ENCODE results near the gene CHD5.

Gene CHD5

DNA sequence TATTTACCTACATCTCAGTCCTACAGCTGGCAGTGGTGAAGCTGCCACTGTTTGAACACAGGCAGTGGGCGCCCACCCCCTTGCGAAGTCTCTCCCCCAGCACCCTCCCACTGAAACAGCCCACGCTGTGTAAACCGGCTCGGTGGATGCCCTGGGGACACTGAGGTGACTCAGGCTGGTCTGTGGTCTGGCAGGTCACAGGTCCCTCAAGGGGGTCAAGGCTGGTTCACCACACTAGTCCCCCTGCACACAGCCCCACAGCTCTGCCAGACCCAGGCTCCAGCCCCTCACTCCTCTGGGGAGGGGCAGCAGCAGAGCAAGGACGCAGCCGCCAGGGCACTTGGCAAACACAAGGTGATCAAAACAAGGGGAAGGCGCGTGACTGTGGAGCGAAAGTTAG is 7.6 kb downstream of the CHD5 start:
- no peak for DNase-seq

DNA sequence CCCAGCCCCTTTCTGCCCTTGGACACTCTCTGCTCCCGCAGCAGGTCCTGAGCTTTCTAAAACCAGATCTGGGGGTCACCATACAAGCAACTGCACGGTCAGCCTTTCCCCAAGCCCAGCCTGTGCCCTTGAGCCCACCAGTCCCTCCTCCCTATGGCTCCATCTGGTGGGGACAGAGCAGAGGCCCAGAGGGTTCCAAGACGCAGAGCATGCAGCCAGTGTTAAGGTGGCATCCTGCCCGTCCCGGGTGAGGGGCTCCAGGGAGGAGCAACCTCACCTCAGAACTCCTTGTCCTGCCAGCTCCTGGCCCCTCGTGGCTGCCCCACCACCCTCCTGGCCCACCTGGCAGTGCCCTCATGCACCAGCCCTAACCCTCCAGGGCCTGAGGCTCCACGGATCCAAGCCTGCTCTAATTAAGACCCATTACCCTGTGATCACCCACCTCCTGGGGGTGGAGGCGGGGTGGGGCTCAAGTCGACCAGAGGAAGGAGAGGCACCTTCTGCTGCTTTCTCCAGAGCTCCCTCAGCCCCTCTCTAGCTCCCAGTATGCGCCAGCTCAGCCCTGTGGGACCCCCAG is 8.5 kb downstream of the CHD5 start:
- no peak for DNase-seq

DNA sequence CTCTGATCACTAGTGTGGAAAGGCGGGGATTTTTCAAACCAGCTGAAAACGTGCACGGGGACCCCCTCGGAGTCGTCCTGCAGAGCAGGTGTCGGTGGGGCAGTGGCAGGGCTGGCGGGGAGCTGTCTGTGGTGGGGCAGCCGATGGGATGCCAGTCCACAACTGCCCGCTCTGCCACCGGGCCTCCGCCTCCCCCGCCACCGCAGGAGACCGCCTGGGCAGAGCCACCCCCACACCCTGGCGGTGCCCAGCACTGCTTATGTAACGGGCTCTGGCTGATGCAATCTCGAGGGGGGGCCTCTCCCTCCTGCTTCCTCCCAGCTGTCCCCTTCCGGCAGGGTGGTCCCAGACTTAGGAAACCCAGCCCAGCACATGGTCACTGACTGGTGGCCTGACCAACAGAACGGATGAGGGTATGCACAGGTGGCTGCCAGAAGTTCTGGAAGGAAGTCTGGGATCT is 9.3 kb downstream of the CHD5 start:
- no peak for DNase-seq

DNA sequence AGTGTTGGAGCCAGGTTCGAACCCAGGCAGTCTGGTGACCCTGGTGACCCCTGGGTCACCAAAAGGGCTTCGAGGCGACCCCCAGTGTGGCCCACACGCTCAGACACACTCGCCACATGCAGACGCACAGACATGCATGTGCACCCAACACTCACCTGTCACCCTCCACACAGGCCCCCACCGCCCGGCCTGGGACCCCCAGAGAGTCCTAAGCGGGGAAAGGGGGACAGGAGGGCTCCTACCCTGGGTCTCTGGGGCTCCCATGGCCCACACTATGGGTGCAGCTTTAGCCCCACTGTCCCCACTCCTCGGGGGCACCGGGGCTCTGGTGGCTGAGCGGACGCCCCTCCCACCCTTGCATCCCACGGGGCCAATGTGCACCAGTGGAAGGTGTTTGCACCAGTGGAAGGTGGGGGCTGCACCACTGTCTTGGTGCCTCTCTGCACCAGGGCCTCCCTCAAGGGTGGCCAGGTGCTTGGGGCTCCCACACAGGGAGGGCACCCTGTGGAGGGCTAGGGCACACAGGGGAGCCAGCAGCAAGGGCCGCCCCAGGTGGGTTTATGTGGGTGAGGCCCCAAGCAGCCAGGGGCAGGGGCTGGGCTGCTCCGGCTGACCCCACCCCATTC is 9.9 kb downstream of the CHD5 start:
- DNase-seq, result no peak

DNA sequence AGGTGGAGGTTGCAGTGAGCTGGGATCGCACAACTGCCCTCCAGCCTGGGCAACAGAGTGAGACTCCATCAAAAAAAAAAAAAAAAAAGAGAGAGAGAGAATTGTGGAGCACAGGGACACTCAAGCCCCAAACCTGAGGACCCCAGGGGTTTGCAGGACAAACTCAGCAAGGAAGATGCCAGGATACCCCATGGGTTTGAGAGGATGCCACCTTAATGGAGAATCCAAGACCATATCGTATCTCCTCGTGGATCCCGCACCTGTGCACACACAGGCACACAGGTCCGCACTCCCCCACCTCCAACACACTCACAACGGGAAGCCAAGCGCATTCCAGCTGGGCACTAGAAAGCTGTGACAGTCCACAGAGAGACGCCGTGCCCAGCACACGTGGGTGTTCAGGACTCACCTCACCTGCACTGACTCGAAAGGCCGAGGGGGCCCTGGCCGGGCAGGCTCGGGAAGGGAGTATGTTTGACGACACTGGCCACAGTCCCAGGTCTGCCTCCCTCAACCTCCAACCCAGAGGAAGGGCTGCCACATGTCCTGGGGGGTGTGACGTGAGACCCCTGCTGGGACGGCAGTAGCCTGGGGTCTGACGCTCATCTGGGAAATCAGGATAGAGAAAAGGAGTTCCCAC is 11.1 kb downstream of the CHD5 start:
- no peak for DNase-seq

DNA sequence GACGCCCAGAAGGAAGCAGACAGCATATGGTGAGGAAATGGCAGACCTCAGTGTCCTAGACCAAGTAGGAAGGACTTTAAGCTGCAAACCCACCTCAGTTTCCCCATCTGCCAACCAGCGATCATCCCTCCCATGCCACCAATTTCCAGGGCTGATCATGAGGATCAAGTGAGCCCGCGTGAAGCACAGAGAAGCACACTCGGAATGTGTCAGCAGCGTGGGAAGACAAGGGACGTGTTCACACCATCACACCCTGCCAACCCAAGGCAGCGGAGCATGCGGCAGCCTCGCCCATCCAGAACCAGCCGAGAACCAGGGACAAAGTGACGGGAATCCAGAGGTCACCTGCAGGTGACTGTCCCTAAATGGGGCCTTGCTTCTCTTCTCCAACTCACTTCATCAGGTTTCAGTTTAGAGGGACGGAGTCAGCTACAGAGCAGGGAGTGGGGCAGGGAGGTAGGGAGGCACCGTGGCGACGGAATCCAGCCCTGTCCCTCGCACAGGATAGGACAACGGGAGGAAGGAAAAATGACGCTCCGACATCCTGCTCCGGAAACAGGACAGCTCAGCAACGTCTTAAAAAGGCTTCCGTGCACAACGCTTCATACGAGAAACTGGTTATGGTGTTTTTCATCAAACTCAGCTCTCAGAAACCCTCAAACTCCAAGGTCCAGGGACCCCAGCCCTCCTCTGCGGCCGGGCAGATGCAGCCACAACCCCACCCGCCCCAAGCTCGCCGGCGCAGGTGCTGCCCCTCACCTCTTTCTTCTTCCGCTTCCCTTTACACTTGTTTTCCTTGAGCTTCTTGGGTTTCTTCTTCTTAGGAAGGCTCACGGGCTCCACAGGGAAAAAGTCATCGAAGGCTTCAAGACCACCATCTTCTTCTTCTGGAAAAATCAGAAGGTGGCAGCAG is 12.5 kb downstream of the CHD5 start:
- DNase-seq, result no peak

DNA sequence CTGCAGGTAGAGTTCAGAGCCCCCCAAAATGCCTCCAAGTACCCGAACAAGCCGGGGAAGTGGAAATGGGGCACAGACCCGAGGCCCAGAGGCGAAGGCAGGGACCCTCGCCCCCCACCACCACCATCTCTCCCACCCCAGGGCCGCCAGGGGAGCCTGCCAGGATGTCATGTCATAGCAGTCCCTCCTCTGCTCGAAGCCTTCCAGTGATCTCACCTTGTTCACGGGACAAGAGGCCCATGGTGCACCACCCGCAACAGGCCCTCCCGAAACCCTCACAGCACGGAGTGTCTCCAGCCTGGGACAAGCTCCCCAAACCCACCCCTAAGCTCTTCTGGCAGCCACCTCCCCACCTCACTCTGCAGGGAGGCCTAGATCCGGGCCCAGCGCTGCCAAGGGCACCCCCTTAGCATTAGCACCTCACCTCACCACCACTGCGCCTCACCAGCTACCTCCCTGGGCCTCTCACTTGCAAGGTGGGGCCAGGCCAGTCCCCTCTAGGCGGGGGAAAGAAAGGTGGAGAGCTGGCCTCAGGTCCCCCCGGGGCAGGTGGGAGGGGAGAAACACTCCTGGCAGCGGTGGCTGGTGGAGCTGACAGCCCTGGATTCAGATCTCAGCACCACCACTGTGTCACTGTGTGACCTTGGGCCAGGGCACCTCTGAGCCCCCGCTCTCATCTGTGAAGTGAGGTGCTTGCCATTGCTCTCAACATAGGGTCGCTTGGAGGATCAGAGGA is 13.3 kb downstream of the CHD5 start:
- DNase-seq, result no peak

DNA sequence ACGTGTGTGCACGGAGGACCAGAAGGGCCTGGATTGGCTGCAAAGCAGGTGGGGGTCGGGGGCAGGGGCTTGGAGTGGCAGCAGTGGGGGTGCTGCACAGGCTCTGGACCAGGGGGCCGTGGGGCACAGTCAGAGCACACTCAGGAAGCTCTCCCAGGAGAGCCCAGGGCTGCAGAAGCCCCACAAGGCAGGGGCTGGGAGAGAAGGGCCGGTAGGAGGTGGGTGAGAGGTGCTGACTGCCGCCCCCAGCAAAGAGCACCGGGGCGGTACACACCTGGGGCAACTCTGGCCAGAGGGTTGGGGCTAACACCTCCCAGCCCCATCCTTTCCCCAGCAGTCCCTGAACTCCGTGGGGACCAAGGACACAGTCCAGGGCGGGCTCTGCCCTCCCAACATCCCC is 13.9 kb downstream of the CHD5 start:
- DNase-seq, result no peak

DNA sequence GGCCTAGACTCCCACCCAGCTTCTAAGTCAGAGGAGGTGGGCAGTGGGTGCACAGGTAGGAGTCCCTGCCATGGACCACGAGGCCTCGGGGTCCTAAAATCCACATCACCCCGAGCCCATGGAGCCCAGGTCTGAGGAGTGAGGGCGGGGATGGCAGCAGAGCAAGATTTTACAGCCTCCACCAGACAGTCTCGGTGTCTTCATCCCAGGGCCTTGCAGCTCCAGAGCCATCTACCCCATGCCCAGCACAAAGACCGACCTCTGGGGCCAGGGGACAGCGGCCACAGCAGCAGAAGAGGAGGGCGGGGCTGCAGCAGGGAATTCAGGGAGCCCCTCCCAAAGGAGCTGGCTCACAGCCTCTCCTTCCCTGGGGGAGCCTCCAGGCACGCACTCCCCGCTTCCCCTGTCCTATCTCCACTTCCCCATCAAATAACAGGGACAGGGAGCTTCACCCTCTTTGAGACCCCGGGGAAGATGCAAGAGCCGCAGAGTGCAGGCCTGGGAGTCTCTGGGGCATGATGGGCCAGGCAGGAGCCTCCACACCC is 14.6 kb downstream of the CHD5 start:
- DNase-seq, result no peak

DNA sequence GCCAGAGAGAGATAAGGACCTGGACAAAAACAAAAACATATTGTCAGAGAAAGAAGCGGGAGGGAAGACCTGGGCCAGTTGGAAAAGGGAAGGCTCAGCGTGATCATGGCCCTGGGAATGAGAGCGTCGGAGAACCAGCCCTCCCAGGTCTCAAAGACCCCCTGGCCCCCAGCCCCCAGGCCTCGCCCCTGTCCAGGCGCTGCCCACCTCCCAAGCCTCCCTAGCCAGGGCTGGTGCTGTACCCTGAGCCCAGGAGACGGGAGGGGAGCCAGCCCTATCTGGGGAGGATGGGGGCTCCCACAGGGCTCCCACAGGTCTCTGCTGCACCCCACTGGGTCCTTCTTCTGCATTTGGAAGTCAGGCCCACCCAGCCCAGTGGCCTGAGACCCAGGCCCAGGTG is 15.1 kb downstream of the CHD5 start:
- DNase-seq, result no peak

DNA sequence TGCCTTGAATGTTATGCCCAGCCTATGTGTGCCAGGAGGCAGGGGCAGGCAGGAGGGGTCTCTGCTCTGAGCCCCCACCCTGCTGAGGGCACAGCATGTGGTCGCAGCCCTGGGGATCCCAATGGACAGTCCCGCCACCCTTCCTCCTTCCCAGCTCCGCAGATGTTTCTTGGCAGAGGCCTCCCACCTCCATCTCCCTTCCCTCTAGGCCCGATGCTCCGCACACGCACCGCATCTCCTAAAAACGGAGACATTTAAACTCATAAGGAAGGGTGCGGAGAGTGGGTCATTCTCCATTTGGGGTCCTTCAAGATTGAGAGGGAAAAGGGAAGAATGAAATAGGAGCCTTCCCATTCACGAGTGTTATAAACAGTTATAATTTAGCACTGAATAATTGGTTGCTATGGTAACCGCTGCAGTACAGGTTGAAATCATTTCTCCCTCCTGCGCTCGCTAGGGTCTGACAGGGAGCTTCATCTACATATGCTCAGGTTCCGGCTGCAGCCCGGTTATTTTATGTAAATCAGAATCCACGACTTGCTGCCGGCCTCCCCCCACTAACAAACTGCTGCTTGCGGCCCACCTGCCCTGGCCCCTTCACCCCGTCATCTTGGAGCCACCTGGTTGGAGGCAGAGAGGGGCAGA is 16.0 kb downstream of the CHD5 start:
- DNase-seq, result no peak

DNA sequence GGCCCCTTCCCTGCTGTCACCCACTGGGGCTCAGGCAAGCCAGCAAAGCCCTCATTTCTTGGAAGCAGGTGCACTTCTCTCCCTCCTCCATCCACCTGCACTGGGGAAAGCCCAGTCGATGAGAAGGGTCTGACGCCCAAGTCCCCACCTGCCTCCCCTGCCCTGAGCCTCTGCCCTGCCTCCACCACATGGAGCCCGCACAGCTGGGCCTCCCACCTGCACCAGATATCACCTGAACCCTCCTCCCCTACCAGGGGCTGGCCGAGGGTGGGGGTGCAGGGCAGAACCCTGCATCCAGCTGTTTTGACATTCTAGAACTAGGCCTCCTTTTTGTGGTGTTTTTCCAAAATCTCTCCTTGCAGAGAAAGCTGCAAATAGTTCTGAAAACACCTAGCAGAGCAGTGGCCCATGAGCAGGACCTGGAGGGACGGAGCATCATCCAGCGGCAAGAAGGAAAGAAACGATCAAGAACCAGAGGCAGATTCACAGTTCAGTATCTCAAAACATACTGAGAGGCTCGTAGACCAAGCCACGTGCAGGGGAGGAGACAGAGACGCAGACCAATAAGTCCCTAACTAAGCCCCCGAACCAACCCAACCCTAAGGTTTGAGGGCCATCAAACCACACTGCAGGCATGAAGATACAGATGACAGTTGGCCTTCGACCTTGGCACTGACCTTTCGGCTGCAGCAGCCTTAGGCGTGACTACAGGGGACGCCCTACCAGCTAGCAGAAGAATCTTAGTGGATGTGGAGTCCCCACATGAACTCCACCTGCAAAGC is 16.7 kb downstream of the CHD5 start:
- no peak for DNase-seq

DNA sequence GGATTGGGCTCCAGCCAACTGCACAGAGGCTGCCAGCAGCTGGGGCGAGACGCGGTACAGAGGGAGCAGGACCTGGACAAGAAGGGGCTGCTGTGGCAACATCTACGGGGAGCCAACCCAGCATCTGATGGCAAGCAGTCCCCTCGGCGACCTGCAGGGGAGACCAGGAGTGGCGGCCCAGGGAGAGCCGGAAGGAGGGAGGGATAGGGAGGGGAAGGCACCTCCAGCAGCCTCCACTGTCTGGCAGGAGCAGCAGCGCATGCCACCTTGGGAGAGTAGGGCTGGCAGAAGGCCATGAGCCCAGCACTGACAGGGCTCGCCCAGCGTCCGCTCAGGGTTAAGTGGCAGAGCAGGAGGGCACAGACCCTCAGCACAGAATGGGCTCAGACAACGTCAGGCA is 17.3 kb downstream of the CHD5 start:
- no peak for DNase-seq

DNA sequence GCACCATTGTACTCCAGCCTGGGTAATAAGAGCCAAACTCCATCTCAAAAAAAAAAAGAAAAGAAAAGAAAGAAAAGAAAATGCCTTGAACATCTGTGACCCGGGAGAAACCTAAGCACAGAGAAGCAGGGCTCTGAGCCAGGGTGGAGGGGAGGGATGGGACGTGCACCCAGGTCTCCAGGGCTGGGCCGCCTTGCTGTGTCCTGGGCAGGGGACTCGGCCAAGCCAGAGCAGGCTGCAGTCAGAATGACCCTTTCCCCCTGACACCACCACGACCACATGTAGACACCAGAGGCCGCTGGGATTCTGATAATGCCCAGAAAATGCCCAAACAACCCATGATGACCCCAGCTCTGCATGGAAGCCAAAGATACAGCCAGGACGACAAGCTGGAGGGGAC is 17.8 kb downstream of the CHD5 start:
- DNase-seq, result no peak

DNA sequence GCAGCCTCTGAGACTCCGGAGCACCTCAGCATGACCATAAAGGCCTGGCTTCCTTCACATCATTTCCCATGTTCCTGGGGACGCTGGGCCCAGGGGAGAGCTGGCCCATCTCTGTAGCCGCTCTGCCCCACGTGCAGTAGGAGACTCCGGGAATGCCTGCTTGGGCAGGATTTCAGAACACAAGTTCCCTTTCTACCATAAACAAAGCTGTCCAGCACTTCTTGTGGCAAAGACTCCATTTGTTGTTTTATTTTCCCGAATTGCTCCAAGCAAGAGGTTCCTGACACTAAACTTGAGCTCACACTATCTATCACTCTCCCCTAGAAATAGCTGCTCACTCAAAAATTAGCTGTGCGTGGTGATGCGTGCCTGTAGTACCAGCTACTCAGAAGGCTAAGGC is 21.9 kb downstream of the CHD5 start:
- no peak for DNase-seq

DNA sequence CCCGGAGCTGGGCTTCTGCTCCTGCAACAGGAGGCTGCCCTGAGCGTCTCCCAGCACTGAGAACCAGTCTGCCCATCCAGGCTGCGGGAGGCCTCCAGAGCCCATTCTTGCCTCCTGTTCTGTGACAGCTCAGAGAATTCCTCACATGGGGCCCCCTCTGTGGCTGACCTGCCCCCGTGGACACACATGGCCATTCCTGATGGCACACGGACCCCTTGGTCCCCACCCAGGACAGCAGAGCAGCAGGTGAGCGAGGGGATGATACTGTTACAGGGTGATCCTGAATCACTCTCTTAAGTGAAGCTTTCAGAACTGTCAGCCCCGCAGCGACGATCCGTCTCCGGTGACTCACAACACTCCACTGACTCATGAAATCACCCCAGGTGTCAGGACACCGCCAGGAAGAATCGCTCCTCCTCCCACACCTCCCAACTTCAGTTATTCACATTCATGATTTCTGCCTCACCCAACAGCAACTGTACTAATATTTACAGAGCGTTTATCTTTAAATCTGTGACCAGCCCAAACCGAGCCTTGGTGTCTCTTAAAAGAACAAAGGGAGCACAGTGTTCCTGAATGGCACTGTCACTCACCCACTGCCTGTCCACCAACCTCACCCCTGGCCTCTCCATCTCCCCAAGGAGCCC is 22.5 kb downstream of the CHD5 start:
- DNase-seq, result peak; percentile 20 to 41

DNA sequence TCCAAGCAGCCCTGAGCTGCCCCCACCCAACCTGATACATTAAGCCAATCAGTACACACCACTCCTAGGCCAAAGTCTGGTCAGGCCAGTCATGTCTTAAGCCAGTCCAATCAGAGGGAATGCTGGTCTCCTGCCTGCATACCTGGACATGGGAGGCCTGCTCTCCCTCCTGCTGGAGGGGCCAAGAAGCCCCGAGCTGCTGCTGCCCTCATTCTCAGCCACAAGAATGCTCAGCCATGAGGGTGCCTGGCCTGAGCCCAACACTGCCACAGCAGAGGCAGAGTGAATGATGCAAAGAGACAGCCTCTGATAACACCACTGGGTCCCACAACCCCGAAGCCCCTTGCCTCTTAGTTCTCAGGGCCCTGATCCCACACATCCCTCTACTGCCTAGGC is 23.0 kb downstream of the CHD5 start:
- DNase-seq, result no peak

DNA sequence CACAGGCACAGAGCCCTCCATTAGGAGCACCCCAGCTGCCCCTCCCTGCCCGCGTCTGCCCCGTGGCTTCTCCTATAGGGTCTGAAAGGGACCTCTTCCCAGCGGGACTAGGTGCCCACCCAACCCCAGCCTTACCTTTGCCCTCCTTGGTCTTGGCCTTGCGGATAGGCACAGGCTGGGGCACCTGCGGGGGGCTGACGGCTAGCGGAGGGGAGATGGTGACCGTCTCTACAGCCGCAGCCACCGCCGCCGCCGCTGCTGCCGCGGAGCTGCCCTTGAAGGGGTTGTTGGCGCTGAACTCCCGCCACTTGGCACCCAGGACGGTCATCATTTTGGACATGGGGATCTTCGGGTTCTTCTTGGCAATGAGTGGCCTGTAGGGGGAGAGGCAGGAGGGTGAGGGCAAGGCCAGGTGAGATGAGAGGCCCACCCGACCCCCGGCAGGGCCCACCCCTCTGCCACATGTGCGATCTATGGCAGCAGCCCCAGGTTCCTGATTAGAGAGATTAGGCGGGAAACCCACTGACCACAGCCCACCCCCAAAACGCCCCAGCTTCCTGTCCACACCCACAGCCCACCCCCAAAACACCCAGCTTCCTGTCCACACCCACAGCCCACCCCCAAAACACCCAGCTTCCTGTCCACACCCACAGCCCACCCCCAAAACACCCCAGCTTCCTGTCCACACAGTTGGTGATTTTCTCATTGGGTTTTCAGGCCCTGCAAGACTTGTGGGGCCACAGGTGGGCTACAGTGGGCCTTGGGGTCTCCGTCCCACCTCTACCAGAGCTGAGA is 25.4 kb downstream of the CHD5 start:
- no peak for DNase-seq

DNA sequence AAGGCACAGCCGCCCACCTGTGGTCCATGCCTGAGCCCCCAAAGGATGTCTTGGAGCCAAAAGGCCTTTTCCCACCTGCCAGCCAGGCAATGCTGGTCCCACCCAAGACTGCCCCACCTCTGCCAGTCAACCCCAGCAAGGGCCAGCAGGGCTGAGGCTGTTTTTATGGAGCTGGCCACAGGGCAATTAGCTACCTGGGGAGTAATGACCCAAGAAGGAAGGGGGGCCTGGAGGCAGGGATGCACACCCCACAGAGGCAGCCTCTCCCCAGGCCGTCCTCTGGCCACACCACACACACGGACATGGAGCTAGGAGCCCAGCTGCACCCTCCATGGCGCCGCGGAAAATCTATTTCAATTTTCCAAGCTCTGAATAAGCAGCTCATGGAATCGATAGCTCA is 27.2 kb downstream of the CHD5 start:
- no peak for DNase-seq

DNA sequence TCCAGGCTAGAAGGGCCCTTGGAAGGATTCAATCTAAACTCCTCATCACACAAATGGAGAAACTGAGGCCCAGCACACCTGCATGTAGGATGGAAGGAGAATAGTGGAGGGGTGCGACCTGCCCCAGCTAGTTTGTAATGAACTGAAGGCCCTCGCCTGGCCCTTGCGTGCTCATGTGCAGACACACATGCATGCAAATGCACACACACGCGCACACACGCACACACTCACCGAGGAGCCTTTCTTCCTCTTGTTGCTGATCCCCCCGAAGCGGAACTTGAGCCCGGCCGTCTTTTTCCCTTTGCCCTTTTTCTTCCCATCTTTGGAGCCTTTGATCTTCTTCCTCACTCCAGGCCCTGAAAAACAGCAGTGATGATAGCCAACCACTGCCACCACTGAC is 27.9 kb downstream of the CHD5 start:
- DNase-seq, result no peak

Measured in stimulated activated CD4-positive, alpha-beta T cell treated with anti-CD3 and anti-CD28 coated beads, Interleukin-2, amount 100 ng/mL, for 48 hours (primary cell).